ENCODE measurements around the gene CBFA2T3.

Gene CBFA2T3

GRCh38 chr16:88840600-88841215 is 136.3 kb downstream of the CBFA2T3 start:
- DNase-seq (ENCODE audit: low read depth in 2 of 2): no peak

DNA sequence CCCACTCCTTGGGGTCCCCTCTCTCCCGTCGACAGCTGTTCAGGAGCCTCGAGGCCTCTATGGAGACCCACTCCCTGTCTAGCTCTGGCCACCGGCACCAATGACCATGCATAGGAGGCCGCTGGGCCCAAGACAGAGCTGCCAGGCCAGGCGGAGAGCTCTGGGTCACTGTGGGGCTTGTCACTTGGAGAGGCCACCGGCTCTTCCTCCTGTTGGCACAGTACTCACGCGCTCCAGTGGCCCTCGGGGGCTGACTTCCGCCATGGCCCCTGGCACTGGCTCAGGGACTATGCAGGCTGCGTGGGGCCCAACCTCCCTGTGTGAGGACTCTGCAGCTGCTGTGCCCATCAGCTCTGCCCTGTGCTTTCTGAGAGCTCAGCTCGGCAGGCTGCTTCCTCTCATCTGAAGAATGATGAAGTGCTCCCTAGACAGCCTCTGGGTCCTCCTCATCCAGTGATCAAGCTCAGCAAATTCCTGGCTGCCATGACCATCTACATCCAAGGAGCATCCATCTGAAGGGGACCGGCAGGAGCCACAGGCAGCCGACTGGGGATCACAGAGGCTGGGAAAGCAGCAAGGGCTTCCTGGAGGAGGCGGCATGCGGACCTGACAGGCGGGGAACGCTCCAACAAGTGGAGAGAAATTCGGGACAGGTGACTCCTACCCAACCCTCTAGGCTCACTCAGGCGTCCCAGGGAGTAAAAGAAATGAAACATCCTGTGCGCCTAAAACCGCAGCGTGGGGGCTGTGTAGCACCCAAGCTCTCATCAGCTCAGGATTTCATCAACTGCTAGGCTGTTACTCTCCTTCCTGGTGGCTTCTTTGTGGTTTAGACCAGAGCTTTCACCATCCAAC is 137.0 kb downstream of the CBFA2T3 start:
- no peak for DNase-seq (ENCODE audit: low read depth in 2 of 2)

GRCh38 chr16:88839026-88839529 is 137.9 kb downstream of the CBFA2T3 start:
- no peak for DNase-seq (ENCODE audit: low read depth in 2 of 2)

GRCh38 chr16:88838566-88838965 is 138.4 kb downstream of the CBFA2T3 start:
- no peak for DNase-seq (ENCODE audit: low read depth in 2 of 2)

- no peak for DNase-seq (ENCODE audit: low read depth in 2 of 2)
Measured at GRCh38 chr16:88837806-88838205, 139.2 kb downstream of the CBFA2T3 start.

GRCh38 chr16:88836791-88837190 is 140.2 kb downstream of the CBFA2T3 start:
- no peak for DNase-seq (ENCODE audit: low read depth in 2 of 2)

- no peak for DNase-seq (ENCODE audit: low read depth in 2 of 2)
Measured at GRCh38 chr16:88835818-88836217, 141.2 kb downstream of the CBFA2T3 start.

- no peak for DNase-seq (ENCODE audit: low read depth in 2 of 2)
Measured at GRCh38 chr16:88835383-88835782, 141.6 kb downstream of the CBFA2T3 start.

- no peak for DNase-seq (ENCODE audit: low read depth in 2 of 2)
Measured at GRCh38 chr16:88834670-88835069, 142.3 kb downstream of the CBFA2T3 start.

GRCh38 chr16:88833086-88833485 is 143.9 kb downstream of the CBFA2T3 start:
- DNase-seq (ENCODE audit: low read depth in 2 of 2): no peak

GRCh38 chr16:88831838-88832237 is 145.2 kb downstream of the CBFA2T3 start:
- DNase-seq (ENCODE audit: low read depth in 2 of 2): no peak

DNA sequence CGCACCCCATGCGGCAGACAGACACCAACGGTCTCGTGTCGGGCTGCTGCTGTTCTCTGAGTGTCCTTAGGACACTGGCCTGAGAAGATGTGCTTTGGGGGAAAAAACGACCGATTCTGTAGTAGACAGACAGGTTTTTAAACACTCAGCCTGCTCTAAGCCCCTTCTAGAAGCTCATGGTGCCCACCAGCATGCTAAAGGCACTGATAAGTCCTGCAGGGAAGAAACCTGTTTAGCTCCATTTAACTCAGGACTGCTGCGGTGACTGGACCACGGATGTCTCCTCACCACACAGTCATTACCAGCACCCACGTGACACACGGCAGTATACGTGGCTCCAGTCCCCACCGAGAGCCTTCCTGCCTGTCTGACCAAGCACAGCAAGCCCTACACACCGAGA is 146.2 kb downstream of the CBFA2T3 start:
- no peak for DNase-seq (ENCODE audit: low read depth in 2 of 2)

DNA sequence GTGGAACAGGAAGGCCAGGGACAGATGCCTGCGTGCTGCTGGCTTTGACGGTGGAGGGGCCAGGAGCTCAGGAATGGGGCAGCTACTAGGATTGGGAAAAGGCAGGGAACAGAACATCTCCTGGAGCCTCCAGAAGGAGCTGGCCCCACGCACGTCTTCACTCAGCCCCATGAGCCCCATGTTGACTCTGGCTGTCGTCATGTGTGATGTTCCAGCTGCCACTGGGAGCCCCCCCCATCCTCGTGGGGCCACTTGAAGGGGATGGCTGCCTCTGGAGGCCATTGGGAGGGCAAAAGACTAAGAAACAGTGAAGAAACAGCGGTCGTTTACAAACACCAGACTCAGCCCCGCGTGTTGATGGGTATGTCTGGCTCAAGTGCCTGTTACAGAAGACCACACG is 146.7 kb downstream of the CBFA2T3 start:
- no peak for DNase-seq (ENCODE audit: low read depth in 2 of 2)

DNA sequence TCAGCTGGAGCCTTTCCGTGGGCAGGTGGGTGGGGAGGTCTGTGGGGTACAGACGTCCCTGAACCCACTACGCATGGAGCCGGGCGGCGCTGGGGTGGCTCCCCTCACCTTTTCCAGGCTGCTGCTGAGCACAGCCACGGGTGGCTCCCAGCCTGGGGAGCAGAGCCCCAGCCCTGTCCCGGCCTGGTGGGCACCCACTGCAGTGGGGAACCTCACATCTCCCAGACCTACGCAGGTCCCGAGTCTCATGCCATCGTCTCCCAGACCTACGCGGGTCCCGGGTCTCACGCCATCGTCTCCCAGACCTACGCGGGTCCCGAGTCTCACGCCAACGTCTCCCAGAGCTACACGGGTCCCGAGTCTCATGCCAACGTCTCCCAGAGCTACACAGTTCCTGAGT is 148.3 kb downstream of the CBFA2T3 start:
- DNase-seq (ENCODE audit: low read depth in 2 of 2): no peak

- no peak for DNase-seq (ENCODE audit: low read depth in 2 of 2)
Measured at GRCh38 chr16:88827727-88828126, 149.3 kb downstream of the CBFA2T3 start.

DNA sequence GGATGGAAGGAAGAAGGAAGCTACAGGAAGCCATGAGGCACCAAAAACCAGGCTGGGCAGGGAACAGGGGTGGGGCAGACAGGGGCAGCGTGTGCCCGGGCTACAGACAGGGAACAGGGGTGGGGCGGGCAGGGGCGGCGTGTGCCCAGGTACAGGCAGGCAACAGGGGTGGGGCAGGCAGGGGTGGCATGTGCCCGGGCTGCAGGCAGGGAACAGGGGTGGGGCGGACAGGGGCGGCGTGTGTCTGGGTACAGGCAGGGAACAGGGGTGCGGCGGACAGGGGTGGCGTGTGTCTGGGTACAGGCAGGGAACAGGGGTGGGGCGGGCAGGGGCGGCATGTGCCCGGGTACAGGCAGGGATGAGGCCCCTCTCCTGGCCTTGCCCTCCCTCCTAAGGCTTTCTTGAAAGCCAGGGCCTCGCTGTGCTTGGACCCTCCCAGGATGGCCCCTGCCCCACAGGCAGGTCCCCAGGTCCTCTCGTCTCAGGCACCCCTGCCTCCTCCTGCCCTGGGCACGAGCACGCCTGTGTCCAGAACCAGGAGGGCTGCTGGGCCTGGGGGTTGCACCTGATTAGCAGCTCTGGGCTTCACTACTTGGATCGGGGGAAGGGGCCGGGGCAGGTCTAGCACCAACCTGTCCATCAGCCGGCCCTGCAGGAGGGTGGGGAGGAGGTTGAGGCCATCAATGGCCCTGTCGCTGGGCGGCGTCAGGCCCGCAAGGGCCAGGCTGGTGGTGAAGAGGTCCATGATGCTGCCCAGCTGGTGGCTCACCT is 150.8 kb downstream of the CBFA2T3 start:
- DNase-seq (ENCODE audit: low read depth in 2 of 2): no peak

GRCh38 chr16:88825146-88825545 is 151.9 kb downstream of the CBFA2T3 start:
- DNase-seq (ENCODE audit: low read depth in 2 of 2): no peak
